HepG2 (cell line): ENCODE data around the gene HLA-DOA. TPM values are rescaled to one million over a fixed set of nuclear protein-coding genes. Genes with fewer than 3 reads are reported as not detected.

Experiments used
- AGO2 ChIP-seq: fragments of 200-400 bp; formaldehyde crosslinking; optimal IDR thresholded peaks from 2 replicates; pipeline ENCODE3; 2017; ENCODE audit warnings: mild to moderate bottlenecking, low read depth, low read length, moderate library complexity
- BCL6 ChIP-seq: IDR thresholded peaks from 2 replicates; pipeline ENCODE4 v1.6.1; 2016; ENCODE audit warnings: missing genetic modification reagents, missing compliant biosample characterization
- CBX2 ChIP-seq, 2 experiments: fragments of 200-600 bp in 1 of 2; sonication (generic); formaldehyde crosslinking in 1 of 2; IDR thresholded peaks; 2 replicates each; pipeline versions ENCODE4 v1.7.0 to v1.8.1; 2018 to 2022; ENCODE audit warnings: low read depth in 2 of 2, low read length in 1 of 2, mild to moderate bottlenecking in 1 of 2, missing genetic modification reagents in 1 of 2
- CEBPB ChIP-seq: IDR thresholded peaks from 2 replicates; pipeline ENCODE4 v1.6.1; 2011; ENCODE audit warnings: low read depth, low read length, improper control_type of control experiment, borderline replicate concordance
- KDM2A ChIP-seq: sonication (generic); formaldehyde crosslinking; IDR thresholded peaks from 2 replicates; pipeline ENCODE4 v1.4.0; 2020; ENCODE audit warnings: low read depth, missing genetic modification reagents, borderline replicate concordance
- KLF16 ChIP-seq, 2 experiments: sonication (generic) in 1 of 2; formaldehyde crosslinking in 1 of 2; IDR thresholded peaks; 2 replicates each; pipeline versions ENCODE4 v1.6.1 to v1.8.0; 2016 to 2023; ENCODE audit warnings: missing genetic modification reagents in 2 of 2, missing compliant biosample characterization in 1 of 2
- LCORL ChIP-seq, 2 experiments: fragments of 450-650 bp in 1 of 2; sonication (generic) in 1 of 2; formaldehyde crosslinking in 1 of 2; IDR thresholded peaks; 2 replicates each; pipeline versions ENCODE4 v1.5.0 to v1.6.1; 2017 to 2020; ENCODE audit warnings: antibody characterized with exemption in 1 of 2, missing genetic modification reagents in 1 of 2
- MAFK ChIP-seq, 2 experiments: IDR thresholded peaks in 1 of 2; conservative IDR thresholded peaks in 1 of 2; 2 replicates each; pipeline ENCODE4 v1.6.1; 2011; ENCODE audit warnings: improper control_type of control experiment in 2 of 2, low read length in 2 of 2
- MIXL1 ChIP-seq: IDR thresholded peaks from 2 replicates; pipeline ENCODE4 v1.6.1; 2016
- RFX3 ChIP-seq: IDR thresholded peaks from 2 replicates; pipeline ENCODE4 v1.6.1; 2016; ENCODE audit warnings: missing biosample characterization, missing genetic modification reagents
- SMARCC2 ChIP-seq: fragments of 450-650 bp; IDR thresholded peaks from 2 replicates; pipeline ENCODE4 v1.6.1; 2017; ENCODE audit warnings: antibody characterized with exemption, mild to moderate bottlenecking
- SYNCRIP ChIP-seq: fragments of 200-400 bp; formaldehyde crosslinking; IDR thresholded peaks from 2 replicates; pipeline ENCODE4 v1.6.1; 2018; ENCODE audit warnings: mild to moderate bottlenecking, low read depth, low read length; ENCODE audit not compliant: insufficient read depth
- ZBTB42 ChIP-seq: sonication (generic); formaldehyde crosslinking; IDR thresholded peaks from 2 replicates; pipeline ENCODE4 v1.5.0; 2020; ENCODE audit warnings: mild to moderate bottlenecking, missing genetic modification reagents
- ZBTB7B ChIP-seq: sonication (generic); formaldehyde crosslinking; IDR thresholded peaks from 2 replicates; pipeline ENCODE4 v1.4.0; 2020; ENCODE audit warnings: missing genetic modification reagents
- ZMYM3 ChIP-seq: sonication (generic); formaldehyde crosslinking; IDR thresholded peaks from 2 replicates; pipeline ENCODE4 v1.5.1; 2020; ENCODE audit warnings: mild to moderate bottlenecking, missing genetic modification reagents
- ZNF431 ChIP-seq: sonication (generic); formaldehyde crosslinking; IDR thresholded peaks from 2 replicates; pipeline ENCODE4 v1.9.0; 2022; ENCODE audit warnings: missing genetic modification reagents, low read depth, mild to moderate bottlenecking, borderline replicate concordance
- ZNF563 ChIP-seq: sonication (generic); formaldehyde crosslinking; IDR thresholded peaks from 2 replicates; pipeline ENCODE4 v1.8.0; 2022; ENCODE audit warnings: mild to moderate bottlenecking, moderate library complexity, missing genetic modification reagents
- ZNF567 ChIP-seq: sonication (generic); formaldehyde crosslinking; IDR thresholded peaks from 2 replicates; pipeline ENCODE4 v1.8.1; 2023; ENCODE audit warnings: mild to moderate bottlenecking, missing genetic modification reagents, borderline replicate concordance
- ZNF598 ChIP-seq: sonication (generic); formaldehyde crosslinking; IDR thresholded peaks from 2 replicates; pipeline ENCODE4 v1.5.1; 2020; ENCODE audit warnings: mild to moderate bottlenecking, missing genetic modification reagents, borderline replicate concordance
- ZNF883 ChIP-seq: sonication (generic); formaldehyde crosslinking; IDR thresholded peaks from 2 replicates; pipeline ENCODE4 v1.5.1; 2020; ENCODE audit warnings: mild to moderate bottlenecking, missing genetic modification reagents; ENCODE audit errors: not compliant biosample characterization
- polyA plus RNA-seq, 8 experiments: library from polyadenylated mRNA; depleted of rRNA in 3 of 8; stranded (reverse) in 7 of 8; unstranded in 1 of 8; fragments of >200 nt; fragmentation: Illumina TruSeq in 4 of 8; extraction: Trizol in 4 of 8; gene quantifications; 2 replicates each; pipeline versions ENCODE4 v1.2.1 to v1.2.3, GENCODE V29; 2011 to 2016; ENCODE audit warnings: low read depth in 4 of 8, missing spikeins in 1 of 8, mixed read lengths in 1 of 8; ENCODE audit not compliant: insufficient read depth in 1 of 8
- total RNA-seq, 5 experiments: library from RNA; depleted of rRNA; stranded (reverse); fragments of >200 nt; fragmentation: Illumina TruSeq; extraction: Trizol; gene quantifications; 2 replicates each; pipeline ENCODE4 v1.2.3, GENCODE V29; 2016; ENCODE audit warnings: low read depth in 1 of 5
- TF ChIP-seq, protein P1 (sequence below): fragments of 450-650 bp; IDR thresholded peaks from 2 replicates; pipeline ENCODE4 v1.6.1; 2017
- TF ChIP-seq, protein P2 (sequence below): sonication (generic); formaldehyde crosslinking; IDR thresholded peaks from 2 replicates; pipeline ENCODE4; 2020; ENCODE audit warnings: missing genetic modification reagents, mild to moderate bottlenecking, borderline replicate concordance
- TF ChIP-seq, protein P3 (sequence below): sonication (generic); formaldehyde crosslinking; IDR thresholded peaks from 2 replicates; pipeline ENCODE4 v1.5.0; 2020; ENCODE audit warnings: missing genetic modification reagents
- TF ChIP-seq, protein P4 (sequence below): sonication (generic); formaldehyde crosslinking; IDR thresholded peaks from 2 replicates; pipeline ENCODE4 v1.8.1; 2023; ENCODE audit warnings: mild to moderate bottlenecking, inconsistent platforms, moderate library complexity, missing genetic modification reagents, borderline replicate concordance

HLA-DOA gene
- total and polyA plus RNA-seq, 2 of the 13 experiments (the other 11 are each of a cell fraction or from before 2014, with no cell fraction given) = 0.03 to 0.09 TPM

DNA sequence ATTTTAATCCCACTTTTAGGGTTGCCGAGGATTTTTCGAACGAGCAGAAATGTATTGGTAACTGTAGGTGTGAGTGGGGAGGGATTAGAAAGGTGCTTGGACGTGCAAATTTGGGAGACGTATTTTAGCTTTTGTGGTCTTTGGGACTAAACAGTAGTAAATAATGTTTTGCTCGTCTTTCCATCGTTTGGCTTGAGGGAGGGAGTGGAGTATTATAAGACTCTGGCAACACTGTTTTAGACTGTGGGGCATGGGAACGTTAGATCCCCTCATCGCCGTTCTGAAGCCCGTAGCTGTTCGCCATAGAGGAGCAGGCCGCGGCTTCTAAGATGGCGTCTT, 38.2 kb downstream of the HLA-DOA start (continued):
- TF ChIP-seq, protein P1, sequence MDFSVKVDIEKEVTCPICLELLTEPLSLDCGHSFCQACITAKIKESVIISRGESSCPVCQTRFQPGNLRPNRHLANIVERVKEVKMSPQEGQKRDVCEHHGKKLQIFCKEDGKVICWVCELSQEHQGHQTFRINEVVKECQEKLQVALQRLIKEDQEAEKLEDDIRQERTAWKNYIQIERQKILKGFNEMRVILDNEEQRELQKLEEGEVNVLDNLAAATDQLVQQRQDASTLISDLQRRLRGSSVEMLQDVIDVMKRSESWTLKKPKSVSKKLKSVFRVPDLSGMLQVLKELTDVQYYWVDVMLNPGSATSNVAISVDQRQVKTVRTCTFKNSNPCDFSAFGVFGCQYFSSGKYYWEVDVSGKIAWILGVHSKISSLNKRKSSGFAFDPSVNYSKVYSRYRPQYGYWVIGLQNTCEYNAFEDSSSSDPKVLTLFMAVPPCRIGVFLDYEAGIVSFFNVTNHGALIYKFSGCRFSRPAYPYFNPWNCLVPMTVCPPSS = no peak
- TF ChIP-seq LCORL (IDR thresholded peaks at IDR 0.05) (no peak), LCORL (CRISPR knock-in tag; IDR thresholded peaks at IDR 0.05) (no peak), ZNF598 (CRISPR knock-in tag) (no peak), MIXL1 (CRISPR knock-in tag) (no peak), ZBTB7B (CRISPR knock-in tag) (no peak), ZNF567 (no peak), CEBPB (no peak), ZNF431 (CRISPR knock-in tag) (no peak), CBX2 (IDR thresholded peaks at IDR 0.05; ENCODE audit: low read depth, low read length) (no peak), CBX2 (CRISPR knock-in tag; IDR thresholded peaks at IDR 0.05; ENCODE audit: low read depth) (no peak), SMARCC2 (no peak), AGO2 (no peak), BCL6 (0 out of 2 replicates have a peak, but pooled peaks have one; percentile 0), KDM2A (CRISPR knock-in tag) (no peak), SYNCRIP (no peak), MAFK (conservative IDR thresholded peaks at IDR 0.05 in 1 of 2, IDR thresholded peaks at IDR 0.05 in 1 of 2; ENCODE audit: low read length in 2 of 2) (no peak), KLF16 (CRISPR knock-in tag; IDR thresholded peaks at IDR 0.05) (no peak), ZNF883 (no peak), RFX3 (CRISPR knock-in tag) (no peak), ZMYM3 (CRISPR knock-in tag) (no peak), ZBTB42 (CRISPR knock-in tag) (0 out of 2 replicates have a peak, but pooled peaks have one; percentile 24), ZNF563 (CRISPR knock-in tag) (no peak)
- TF ChIP-seq, protein P2, sequence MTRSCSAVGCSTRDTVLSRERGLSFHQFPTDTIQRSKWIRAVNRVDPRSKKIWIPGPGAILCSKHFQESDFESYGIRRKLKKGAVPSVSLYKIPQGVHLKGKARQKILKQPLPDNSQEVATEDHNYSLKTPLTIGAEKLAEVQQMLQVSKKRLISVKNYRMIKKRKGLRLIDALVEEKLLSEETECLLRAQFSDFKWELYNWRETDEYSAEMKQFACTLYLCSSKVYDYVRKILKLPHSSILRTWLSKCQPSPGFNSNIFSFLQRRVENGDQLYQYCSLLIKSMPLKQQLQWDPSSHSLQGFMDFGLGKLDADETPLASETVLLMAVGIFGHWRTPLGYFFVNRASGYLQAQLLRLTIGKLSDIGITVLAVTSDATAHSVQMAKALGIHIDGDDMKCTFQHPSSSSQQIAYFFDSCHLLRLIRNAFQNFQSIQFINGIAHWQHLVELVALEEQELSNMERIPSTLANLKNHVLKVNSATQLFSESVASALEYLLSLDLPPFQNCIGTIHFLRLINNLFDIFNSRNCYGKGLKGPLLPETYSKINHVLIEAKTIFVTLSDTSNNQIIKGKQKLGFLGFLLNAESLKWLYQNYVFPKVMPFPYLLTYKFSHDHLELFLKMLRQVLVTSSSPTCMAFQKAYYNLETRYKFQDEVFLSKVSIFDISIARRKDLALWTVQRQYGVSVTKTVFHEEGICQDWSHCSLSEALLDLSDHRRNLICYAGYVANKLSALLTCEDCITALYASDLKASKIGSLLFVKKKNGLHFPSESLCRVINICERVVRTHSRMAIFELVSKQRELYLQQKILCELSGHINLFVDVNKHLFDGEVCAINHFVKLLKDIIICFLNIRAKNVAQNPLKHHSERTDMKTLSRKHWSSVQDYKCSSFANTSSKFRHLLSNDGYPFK (CRISPR knock-in tag) = no peak
- TF ChIP-seq, protein P3, sequence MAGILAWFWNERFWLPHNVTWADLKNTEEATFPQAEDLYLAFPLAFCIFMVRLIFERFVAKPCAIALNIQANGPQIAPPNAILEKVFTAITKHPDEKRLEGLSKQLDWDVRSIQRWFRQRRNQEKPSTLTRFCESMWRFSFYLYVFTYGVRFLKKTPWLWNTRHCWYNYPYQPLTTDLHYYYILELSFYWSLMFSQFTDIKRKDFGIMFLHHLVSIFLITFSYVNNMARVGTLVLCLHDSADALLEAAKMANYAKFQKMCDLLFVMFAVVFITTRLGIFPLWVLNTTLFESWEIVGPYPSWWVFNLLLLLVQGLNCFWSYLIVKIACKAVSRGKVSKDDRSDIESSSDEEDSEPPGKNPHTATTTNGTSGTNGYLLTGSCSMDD (CRISPR knock-in tag) = no peak
- TF ChIP-seq, protein P4, sequence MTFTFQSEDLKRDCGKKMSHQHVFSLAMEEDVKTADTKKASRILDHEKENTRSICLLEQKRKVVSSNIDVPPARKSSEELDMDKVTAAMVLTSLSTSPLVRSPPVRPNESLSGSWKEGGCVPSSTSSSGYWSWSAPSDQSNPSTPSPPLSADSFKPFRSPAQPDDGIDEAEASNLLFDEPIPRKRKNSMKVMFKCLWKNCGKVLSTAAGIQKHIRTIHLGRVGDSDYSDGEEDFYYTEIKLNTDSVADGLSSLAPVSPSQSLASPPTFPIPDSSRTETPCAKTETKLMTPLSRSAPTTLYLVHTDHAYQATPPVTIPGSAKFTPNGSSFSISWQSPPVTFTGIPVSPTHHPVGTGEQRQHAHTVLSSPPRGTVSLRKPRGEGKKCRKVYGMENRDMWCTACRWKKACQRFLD = 0 out of 2 replicates have a peak, but pooled peaks have one; percentile 9
